HG03521 (cell line): ENCODE measurements around the gene DOCK1.

Experiments used
- ATAC-seq: cut with Tn5 transposase; IDR thresholded peaks from one replicate; pipeline ENCODE4 v1.9.1; 2021; ENCODE audit warnings: mild to moderate bottlenecking, moderate library complexity; ENCODE audit not compliant: unreplicated experiment

Gene DOCK1

DNA sequence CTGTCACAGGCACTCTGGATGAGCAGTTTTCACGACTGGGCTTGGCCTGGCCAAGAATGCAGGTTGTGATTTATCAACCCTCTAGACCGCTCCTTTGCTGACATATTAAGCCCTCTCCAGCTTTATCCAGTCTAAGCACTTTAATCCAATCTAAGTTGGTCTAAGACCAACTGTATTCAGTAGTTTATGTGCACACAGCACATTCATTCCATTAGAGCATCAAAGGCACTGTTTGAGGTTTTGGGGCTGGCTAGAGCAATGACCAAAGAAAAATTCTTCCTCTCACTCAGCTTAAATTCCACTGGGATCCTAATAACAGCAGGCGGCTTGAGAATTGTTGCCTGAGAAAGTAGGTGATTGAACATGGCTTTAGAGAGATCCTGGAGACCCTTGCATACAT lies 467.1 kb downstream of the DOCK1 start:
- ATAC-seq = no peak

DNA sequence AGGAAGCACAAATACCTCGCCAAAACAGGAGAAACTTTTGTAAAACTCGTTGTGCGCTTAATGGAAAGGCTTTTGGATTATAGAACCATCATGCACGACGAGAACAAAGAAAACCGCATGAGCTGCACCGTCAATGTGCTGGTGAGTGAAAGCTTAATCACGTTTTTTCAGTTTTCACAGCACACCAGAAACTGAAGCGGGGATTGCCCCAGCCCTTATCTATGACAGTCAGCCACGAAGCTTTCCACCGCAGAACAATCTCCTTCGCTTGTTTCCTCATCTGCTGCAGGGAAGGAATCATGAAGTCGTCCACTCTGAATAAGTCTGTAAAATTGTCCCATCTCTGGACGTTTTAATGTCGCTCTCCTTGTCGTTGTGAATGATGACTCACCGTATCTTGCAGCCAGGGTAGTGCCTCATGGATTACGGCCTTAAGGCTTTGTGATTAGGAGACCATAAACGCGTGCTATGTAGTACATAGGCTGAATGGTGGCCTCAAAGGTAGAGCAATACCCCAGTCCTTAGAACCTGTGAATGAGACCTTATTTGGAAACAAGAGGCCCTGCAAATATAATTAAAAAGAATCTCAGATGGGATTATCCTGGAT lies 468.9 kb downstream of the DOCK1 start:
- ATAC-seq = no peak

DNA sequence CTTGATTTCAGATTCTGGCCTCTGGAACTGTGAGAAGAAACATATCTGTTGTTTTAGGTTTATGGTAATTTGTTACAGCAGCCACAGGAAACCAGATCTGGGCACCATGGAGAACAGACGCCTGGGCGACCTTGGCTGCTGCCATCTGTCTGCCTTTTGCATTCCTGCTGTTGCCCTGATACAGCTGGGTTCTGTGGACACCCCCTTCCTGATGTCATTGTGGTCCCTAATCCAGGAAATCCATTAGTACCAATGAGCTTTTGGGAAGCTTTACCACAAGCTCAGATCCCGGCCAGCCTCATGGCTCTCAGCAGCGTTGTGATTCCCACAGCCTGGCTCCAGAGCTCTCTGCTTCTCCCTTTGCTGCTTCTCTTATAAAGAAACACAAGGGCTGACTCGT lies 469.7 kb downstream of the DOCK1 start:
- ATAC-seq = no peak

DNA sequence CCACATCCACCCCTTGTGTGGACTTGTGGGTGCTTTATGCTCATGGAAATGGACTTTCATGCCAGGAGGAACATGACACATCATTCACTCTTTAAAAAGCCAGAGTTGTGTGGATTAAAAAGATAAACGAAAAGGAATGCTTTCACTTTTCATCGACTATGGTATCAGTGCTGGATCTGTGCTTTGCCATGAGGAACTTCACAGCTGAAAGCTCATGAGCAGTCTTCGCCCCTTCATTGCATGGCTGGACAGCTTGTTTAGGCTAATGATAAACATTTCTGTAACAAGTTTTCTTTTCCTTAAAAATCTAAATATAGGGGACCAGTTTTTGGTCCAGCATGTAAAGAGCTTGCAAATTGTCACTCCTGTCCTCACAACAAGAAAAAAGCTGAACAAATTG lies 470.2 kb downstream of the DOCK1 start:
- ATAC-seq = no peak

DNA sequence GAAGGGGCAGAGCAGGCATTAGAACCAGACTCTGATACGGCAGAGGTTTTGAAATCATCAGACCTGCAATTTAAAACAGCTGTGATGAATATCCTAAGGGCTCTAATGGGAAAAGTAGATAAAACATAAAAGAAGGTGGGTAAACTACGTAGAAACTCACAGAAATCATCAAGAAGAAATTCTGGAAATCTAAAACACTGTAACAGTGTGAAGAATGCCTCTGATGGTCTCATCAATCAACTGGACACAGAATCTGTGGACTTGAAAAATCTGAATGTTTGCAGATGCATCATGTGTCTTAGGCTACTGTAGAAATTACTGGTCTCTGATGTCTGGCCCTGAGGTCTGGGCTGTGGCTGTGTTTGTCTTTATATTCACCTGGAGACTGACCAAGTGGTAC lies 470.8 kb downstream of the DOCK1 start:
- no peak for ATAC-seq

DNA sequence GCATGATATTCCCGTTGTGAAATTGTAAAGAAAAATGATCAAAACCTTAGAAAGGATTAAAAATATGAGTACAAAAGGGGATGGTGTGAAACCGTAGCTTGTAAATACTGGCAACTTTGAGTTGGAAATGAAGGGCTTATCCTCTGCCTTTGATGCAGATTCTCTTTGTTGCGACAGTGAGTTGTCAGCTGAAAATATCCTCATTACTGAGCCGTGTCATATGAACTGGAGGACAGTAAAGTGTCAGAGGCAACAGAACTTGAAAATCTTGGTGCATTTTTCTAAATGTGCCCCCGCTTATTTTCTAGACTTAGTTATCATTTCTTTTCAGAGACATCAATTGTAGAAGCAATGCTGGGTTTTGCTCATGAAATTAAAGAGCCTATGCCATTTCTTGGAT lies 473.4 kb downstream of the DOCK1 start:
- ATAC-seq = no peak

DNA sequence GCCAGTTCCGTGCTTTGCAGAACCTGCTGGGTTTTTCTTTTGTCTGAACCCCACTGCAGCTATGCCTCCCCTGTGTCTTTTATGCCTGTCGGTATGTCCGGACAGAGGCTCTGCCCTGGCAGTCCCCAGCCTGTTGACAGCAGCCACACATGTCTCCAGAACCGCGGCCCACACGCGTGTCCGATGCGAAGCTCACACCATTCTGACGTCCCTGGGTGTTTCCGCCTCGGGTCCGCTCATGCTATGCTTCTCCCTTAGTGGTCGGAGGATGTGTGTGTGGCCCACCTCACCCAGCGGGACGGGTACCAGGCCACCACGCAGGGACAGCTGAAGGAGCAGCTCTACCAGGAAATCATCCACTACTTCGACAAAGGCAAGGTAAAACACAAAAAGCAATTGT lies 479.3 kb downstream of the DOCK1 start:
- ATAC-seq = no peak

DNA sequence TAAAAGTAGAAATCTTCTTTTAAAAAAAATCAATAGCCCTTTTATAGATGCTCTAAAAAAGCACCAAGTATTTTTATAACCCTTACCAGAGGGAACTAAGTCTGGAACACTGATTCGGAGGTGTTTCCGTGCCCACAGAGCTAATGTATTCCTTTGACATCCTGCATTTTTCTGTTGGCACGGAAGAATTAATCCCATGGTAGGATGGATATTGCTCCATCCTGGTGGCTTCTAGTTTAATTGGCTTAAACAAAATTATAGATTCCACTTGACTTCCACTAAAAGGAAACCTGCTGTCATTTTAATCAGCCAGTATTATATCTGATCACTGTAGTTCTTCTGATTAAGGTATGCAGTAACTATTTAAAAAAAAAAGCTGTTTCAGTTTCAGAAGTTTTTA lies 479.8 kb downstream of the DOCK1 start:
- no peak for ATAC-seq

DNA sequence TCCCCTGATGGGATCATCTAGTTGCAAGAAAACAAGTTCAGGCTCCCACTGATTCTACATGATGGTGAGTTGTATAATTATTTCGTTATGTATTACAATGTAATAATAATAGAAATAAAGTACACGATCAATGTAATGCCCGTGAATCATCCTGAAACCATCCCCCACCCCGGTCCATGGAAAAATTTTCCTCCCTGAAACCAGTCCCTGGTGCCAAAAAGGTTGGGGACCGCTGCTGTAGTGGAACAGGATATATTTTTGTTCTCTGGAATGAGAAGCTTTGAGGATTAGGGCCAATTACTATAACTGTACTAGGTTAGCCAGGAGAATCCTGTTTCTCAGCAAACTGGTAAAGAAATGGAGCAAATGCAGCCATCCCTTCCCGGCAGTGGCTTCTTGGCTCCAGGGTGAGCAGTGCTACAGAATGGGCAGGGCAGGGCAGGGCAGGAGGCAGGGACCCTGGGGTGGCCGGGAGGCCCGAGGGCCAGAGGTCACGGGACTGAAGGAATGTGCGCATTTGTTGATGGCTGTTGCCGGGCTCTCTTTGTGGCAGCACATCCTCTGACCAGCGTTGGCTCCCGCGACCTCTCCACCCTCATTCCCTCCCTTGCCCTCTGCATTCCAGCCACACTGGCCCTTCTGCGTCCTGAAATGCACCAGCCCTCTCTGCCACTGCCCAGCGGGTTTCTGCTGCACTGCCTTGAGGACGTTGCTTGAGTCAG lies 481.5 kb downstream of the DOCK1 start:
- ATAC-seq = no peak

DNA sequence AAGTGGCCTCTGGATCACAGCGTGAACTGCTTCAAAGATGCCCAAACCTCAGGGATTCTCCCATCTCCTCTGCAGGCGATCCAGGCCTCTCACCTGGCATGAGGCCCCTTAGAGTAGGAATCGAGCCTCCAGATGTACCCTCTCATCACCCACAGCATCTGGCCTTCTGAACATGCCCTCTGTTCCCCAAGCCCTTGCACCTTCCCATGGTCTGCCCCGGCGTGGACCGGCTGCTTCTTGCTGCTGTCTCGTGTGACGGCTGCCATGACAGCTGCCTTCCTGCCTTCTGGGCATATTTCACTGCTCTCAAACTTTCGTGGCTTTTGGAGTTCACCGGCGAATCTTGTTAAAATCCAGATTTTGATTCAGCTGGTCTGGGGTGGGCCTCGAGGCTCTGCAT lies 486.6 kb downstream of the DOCK1 start:
- ATAC-seq = no peak

DNA sequence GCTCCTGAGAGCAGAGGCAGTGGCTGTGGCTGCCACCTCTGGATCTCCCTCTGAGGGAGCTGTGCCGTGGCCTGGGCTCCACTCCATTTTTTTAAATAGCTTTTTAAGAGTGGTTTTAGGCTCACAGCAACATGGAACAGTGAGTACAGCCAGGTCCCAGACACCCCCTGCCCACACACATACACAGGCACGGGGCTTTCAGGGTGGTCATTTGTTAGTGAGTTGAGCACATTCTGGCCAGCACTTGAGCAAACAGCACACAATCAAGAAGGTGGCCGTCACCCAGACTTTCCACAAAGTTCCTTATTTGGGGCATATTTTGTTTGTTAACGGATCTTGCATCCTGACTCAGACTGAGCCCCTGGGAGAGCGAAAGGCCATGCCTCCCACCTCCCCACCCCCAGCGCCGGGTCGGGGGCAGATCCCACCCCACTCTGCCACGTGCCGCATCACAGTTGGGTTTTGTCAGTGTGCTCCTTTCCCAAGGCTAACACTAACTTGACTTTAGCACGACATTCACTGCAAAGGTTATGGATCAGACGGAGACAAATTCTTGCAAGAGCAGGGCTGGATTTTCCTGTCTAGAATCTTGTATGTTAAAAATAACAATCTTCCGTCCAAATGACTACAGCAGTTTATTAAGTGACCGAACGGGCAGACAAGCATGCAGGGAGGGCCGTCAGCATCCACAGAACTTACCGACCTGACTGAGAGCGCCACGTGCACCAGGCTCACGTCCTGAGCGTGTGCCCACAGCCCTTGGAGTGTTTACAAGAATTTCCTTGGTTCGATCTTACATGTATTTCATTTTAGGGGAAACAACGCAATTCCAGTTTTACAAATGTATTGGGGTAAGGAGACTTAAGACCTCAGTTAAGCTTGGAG lies 487.4 kb downstream of the DOCK1 start:
- no peak for ATAC-seq

DNA sequence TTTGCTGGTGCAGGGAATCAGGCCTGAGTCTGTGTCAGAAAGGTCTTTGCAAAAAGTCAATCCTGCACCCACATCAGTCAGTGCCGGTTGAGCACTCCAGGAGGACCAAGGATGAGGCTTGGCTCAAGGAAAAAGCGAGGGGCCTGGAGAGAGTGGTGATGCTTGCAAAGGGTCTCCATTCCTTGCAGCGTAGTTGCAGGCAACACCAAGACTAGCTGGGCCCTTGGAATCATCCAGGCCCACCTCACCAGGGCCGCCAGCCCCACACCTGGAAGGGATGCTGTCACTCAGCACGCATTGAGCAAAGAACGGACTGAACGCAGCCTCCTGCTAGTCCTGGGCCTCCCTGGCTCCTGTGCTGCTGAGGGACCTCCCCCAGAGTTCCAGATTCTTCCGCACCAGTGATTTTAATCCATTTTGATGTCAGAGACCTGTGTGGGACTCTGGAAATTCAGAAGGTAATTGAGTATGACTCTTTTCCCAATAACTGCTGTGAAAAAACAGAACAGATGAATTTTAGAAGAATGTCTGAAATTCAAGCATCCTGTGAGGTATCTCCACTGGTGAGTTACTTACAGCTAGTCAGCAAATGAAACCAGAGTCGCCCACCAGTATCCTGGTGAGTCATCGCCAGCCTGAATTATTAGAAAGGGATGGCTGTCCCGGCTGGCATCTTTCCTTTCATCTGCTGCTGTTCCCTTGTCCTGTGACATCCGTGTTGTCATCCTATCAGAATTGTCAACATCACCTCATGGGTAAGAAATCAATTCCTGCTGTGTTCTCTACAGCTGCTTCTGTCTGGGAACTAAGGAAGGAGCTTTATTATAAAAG lies 493.1 kb downstream of the DOCK1 start:
- ATAC-seq = no peak

DNA sequence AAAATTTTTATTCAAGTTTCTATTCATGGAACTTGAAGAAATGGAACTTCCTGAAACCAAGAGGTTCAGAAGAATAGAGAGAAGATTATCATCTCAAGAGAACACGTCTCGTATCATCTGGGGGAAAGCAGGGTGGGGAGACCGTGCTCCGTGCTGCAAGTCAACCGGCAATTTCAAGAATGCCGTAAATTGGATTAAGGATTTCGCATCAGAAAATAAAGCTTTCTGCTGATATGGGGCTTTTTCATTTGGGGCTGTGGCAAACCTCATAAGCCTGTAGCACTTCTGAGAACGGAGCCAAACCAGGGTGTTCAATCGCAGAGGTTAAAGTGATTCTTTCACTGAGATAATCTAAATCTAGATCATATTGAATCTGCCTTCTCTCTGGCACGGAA lies 493.7 kb downstream of the DOCK1 start:
- no peak for ATAC-seq

DNA sequence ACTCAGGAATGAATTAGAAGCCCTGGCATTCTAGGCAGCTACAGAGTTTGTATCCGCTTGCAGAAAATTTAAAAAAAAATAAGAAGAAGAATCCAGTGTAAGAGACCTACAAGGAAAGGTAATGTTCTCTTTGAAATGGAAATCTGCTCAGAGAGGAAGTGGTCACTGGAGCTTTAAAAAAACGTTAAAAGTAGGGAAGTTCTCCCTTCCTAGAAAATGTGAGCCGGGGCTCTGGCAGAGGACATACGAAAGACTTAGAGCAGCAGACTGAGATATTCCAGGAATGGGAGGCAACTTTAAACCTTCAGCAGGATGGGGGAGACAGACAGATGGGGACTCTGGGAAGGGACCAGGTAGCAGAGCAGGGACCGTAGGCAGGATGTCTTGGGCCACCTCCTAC lies 494.4 kb downstream of the DOCK1 start:
- no peak for ATAC-seq

DNA sequence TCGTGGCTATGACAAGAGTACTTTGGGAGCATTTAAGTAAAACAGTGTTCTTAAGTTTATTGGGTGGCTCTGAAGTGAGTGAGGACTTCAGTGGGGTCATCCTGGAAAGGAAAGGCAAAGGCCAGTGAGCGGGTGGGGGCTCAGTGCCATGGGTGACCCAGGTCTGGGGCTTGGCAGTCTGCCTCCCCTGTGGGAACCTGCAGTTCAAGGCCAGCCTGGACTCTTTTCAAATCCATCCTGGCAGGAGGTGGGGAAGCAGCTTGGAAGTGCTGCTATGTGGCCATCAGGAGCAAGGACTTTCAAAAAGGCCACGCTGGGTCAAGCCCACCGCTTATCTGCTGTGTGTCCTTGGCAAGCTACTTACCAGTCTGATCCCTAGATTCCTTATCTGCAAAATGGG lies 495.0 kb downstream of the DOCK1 start:
- no peak for ATAC-seq

DNA sequence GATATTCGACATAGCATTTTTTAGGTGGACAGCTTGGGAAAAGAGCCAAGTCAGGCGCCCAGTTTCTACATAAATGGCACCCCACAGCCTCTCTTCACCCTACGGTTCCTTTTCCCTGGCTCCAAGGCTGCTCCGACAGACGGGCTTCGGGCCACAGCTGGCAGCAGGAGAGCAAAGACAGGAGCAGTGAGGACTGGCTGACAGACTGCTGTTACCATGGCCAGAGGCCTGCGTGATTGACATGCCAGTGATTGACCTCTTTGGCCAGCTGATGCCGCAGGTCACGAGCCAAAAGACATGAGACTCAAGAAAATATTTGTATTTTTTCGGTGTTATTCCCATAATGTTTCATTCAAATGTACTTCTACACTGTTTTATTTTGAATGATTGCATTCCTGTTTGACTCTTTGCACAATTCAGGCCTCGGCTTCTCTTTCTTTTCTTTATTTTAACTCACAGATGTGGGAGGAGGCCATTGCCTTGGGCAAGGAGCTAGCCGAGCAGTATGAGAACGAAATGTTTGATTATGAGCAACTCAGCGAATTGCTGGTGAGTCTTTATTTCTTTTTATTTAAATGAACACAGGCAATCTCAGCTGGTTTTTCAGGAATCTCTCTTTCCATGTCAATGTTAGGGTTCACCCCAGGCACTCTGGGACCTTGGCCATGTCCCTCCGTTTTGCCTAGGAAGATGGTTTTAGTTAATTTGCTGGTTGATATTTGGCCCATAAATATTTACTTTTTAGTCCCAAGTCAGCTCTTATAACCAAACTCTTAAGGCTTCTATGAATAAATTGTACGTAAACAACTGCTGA lies 497.6 kb downstream of the DOCK1 start:
- no peak for ATAC-seq

DNA sequence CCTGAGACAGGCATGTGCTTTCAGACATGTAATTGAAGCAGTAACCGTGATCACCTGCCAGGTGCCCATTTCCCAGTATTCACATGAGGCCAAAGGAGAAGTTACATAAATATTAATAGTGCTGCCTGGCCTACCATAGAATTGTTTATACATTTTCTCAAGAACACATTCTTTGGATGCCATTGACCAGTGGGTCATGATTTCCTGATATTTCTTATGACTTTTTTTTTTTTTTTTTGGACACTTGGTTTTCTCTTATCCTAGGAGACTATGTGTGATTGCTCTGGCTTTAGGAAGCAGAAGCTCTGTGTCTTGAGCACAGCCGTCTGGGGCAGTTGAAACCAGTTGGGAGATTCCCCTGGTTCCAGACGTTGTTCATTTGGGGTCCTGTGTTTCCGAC lies 500.0 kb downstream of the DOCK1 start:
- no peak for ATAC-seq

DNA sequence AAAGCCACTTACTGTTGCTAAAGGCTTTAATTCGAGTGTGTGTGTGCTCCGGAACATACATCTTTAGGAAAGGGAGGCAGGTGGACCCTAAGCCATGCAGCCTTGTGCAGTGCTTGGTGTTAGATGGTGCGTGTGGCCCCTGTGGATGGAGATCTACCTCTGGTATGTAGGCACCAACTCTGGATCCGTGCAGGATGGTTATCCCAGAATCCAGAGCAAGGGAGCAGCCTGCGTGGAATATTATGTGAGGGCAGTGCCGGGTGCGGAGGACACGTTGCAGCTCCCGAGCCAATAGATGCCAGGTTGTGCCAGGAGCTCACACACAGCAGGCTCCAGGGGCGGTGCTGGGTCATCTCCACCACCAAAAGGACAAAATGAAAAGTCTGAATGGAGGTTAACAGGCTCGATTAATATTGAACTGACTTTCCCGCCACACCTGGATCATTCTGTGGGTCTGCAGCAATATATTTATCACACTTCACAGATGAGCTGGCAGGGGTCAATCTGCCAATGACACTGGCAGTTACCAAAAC lies 500.9 kb downstream of the DOCK1 start:
- no peak for ATAC-seq

DNA sequence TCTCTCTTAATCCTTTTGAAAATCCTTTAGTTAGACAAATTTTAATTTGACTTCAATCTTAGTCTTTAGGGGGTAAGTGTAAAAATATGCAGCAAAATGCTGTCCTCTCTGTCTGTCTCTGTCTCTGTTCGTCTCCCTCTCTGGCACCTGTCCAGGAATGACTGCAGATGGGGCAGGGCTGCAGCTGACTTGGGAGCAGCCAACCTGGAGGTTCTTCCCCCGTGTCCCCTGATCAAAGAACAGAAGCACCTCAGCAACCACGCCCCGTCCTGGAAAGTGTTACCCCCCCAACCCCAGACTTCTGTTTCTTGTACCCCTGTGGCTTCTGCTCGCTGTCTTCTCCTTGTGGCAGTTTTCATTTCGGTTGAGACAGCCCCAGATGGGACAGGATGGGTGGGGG lies 502.3 kb downstream of the DOCK1 start:
- ATAC-seq = no peak

DNA sequence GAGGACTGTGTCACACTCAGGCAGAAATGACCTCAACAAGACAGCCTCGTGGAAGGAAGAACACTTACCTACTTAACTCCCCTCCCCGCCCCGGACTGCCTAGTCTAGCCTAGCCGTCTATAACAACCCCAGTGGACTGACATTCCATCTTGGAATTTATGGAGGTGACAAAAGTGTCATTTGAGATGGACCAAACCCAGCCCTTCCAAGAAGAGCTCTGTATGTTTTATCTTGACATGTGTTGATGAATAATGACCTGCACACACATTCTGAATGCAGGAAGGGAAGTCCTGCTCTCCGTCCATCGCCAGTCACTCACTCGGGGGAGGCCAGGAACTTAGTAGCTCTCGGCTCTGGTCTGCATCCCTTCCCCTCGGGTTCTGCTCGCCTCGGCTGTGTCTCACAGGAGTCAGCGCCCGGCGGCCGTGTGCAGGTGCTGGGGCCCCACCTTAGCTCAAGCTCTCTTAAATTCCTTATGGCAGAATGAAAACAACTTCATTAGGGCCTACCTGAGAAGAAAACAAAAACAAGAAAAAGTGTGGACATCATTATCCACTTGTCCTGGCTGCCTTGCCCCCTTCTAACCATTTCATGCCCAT lies 503.0 kb downstream of the DOCK1 start:
- no peak for ATAC-seq
